Stomach (tissue), 9 donors: ENCODE data around the gene KIF5A. TPM values are rescaled to one million over a fixed set of nuclear protein-coding genes. Genes with fewer than 3 reads are reported as not detected.

Source experiments
- DNase-seq, 2 donors: peaks; one replicate each; pipeline versions ENCODE4 v3.0.0 to v3.0.0-alpha.2; 2013 to 2019
- H3K27ac ChIP-seq, 5 donors: fragments of 200-600 bp in 4 of 5; sonication (generic) in 4 of 5; one replicate each; pipeline ENCODE4 v1.5.1; 2013 to 2019; ENCODE audit warnings: mild to moderate bottlenecking in 1 of 5, moderate library complexity in 1 of 5
- H3K27me3 ChIP-seq, 3 donors: fragments of 200-600 bp; sonication (generic); one replicate each; pipeline ENCODE4 v1.5.1; 2017 to 2019; ENCODE audit warnings: mixed run types in 1 of 3
- H3K36me3 ChIP-seq, 4 donors: fragments of 200-600 bp; sonication (generic); 1 replicate in 3 of 4; 2 replicates in 1 of 4; pipeline ENCODE4 v1.5.1; 2016 to 2019
- H3K4me1 ChIP-seq, 4 donors: fragments of 200-600 bp; sonication (generic); one replicate each; pipeline ENCODE4 v1.5.1; 2016 to 2019
- H3K4me3 ChIP-seq, 4 donors: fragments of 200-600 bp; sonication (generic) in 3 of 4; one replicate each; pipeline ENCODE4 v1.5.1; 2016 to 2019; ENCODE audit warnings: mild to moderate bottlenecking in 1 of 4
- H3K9me3 ChIP-seq, 4 donors: fragments of 200-600 bp; sonication (generic); one replicate each; pipeline ENCODE4 v1.5.1; 2016 to 2019
- EP300 ChIP-seq: sonication (generic); formaldehyde crosslinking; IDR thresholded peaks from one replicate; pipeline ENCODE4 v1.6.1; 2017; ENCODE audit warnings: antibody characterized with exemption
- POLR2A ChIP-seq, 4 donors: fragments of 450-650 bp; IDR thresholded peaks; one replicate each; pipeline ENCODE4 v1.6.1; 2016; ENCODE audit warnings: antibody characterized with exemption in 4 of 4, control low read depth in 2 of 4, mild to moderate bottlenecking in 1 of 4, moderate library complexity in 1 of 4
- POLR2AphosphoS5 ChIP-seq, 3 donors: sonication (generic); formaldehyde crosslinking; IDR thresholded peaks; one replicate each; pipeline ENCODE4 v1.6.1; 2016; ENCODE audit warnings: antibody characterized with exemption in 3 of 3
- whole genome bisulfite sequencing, 5 donors: extraction: QIAGEN DNeasy Blood & Tissue Kit in 3 of 5; methylation state at CpG; one replicate each; pipeline versions ENCODE4 v1.1.5 to v1.1.7; 2013 to 2018; 5-methylcytosine and 5-hydroxymethylcytosine counted together
- intact Hi-C: fragments of 100-400 bp; cut with DNase I; formaldehyde crosslinking; loops from one replicate; pipeline ENCODE4 v1.15.1; 2023; ENCODE audit warnings: low total_unique reads
- polyA plus RNA-seq, 3 donors: library from polyadenylated mRNA; stranded (reverse); fragments of 200-250 nt; gene quantifications; one replicate each; pipeline ENCODE4 v1.2.3, GENCODE V29; 2013
- total RNA-seq, 5 donors: library from RNA; depleted of rRNA; stranded (reverse); fragments of >200 nt; gene quantifications; one replicate each; pipeline versions ENCODE4 v1.1.0 to v1.2.3, GENCODE V29; 2014 to 2016
- TF ChIP-seq, protein P1 (sequence below), 7 experiments: fragments of 450-650 bp in 4 of 7; fragments of 200-600 bp in 3 of 7; sonication (generic) in 3 of 7; IDR thresholded peaks; one replicate each; pipeline ENCODE4 v1.5.1; 2016 to 2019; ENCODE audit warnings: antibody characterized with exemption in 7 of 7, control low read depth in 2 of 7, mild to moderate bottlenecking in 1 of 7
- donor health status: healthy with polysubstance abuse.
- donor health status: Bipolar disorder and iron deficiency.
- donor health status: healthy.

The KIF5A gene
- total and polyA plus RNA-seq, 8 donors = 0.19 to 2.3 (median 1.3) TPM; not detected in 1

DNA sequence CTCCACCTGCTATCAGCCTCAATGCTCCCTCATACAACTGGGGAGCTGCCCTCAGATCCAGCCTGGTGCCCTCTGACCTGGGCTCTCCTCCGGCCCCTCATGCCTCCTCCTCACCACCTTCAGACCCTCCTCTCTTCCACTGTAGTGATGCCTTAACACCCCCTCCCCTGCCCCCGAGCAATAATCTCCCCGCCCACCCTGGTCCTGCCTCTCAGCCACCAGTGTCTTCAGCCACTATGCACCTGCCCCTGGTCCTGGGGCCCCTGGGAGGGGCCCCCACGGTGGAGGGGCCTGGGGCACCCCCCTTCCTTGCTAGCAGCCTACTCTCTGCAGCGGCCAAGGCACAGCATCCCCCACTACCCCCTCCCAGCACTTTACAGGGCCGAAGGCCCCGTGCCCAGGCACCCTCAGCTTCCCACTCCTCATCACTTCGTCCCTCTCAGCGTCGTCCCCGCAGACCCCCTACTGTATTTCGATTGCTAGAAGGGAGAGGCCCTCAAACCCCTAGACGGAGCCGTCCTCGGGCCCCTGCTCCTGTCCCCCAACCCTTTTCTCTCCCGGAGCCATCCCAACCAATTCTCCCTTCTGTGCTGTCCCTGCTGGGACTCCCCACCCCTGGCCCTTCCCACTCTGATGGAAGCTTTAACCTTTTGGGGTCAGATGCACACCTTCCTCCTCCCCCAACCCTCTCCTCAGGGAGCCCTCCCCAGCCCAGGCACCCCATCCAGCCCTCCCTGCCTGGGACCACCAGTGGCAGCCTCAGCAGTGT lies 24.0 kb upstream of the KIF5A start:
- DNase-seq = no peak
- Histone ChIP-seq H3K27ac (peak overlapping the region in 3 of 5 donors; percentile 26 to 99 (median 29)), H3K4me3 (peak overlapping the region in 1 of 4 donors; percentile 58), H3K9me3 (no peaks in the 10 kb centered on the region), H3K27me3 (no peaks in the 10 kb centered on the region), H3K36me3 (peaks cover 60 to 66% (median 64%) of the 10 kb centered on the region in 4 donors), H3K4me1 (peaks cover 37 to 63% (median 48%) of the 10 kb centered on the region in 4 donors)
- TF ChIP-seq, protein P1, sequence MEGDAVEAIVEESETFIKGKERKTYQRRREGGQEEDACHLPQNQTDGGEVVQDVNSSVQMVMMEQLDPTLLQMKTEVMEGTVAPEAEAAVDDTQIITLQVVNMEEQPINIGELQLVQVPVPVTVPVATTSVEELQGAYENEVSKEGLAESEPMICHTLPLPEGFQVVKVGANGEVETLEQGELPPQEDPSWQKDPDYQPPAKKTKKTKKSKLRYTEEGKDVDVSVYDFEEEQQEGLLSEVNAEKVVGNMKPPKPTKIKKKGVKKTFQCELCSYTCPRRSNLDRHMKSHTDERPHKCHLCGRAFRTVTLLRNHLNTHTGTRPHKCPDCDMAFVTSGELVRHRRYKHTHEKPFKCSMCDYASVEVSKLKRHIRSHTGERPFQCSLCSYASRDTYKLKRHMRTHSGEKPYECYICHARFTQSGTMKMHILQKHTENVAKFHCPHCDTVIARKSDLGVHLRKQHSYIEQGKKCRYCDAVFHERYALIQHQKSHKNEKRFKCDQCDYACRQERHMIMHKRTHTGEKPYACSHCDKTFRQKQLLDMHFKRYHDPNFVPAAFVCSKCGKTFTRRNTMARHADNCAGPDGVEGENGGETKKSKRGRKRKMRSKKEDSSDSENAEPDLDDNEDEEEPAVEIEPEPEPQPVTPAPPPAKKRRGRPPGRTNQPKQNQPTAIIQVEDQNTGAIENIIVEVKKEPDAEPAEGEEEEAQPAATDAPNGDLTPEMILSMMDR (IDR thresholded peaks at IDR 0.05) = no peak
- TF ChIP-seq POLR2A (IDR thresholded peaks at IDR 0.05) = no peak
- TF ChIP-seq POLR2AphosphoS5 (IDR thresholded peaks at IDR 0.05) = no peak
- no peak for TF ChIP-seq EP300
- intact Hi-C loops = no loop called here
- 81 to 85% (median 83%) methylated on average over 16 of the region's 16 CpGs for WGBS, 5 donors

DNA sequence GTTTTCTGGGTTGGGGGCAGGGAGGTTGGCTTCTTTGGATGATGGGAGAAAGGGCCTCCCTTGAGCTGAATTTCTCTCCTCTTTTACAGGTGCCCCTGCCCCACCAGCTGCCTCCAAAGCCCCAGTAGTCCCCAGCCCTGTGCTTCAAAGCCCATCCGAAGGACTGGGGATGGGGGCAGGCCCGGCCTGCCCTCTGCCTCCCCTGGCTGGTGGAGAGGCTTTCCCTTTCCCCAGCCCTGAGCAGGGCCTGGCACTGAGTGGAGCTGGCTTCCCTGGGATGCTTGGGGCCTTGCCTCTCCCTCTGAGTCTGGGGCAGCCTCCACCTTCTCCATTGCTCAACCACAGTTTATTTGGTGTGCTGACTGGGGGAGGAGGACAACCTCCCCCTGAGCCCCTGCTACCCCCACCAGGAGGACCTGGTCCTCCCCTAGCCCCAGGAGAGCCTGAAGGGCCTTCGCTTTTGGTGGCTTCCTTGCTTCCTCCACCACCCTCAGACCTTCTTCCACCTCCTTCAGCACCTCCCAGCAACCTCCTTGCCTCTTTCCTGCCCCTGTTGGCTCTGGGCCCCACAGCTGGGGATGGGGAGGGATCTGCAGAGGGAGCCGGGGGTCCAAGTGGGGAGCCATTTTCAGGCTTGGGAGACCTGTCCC lies 23.2 kb upstream of the KIF5A start:
- intact Hi-C loops = no loop called here
- Histone ChIP-seq H3K4me1 (peaks cover 29 to 55% (median 40%) of the 10 kb centered on the region in 4 donors), H3K27me3 (no peaks in the 10 kb centered on the region), H3K36me3 (peaks cover 65 to 74% (median 72%) of the 10 kb centered on the region in 4 donors), H3K27ac (peak overlapping the region in 3 of 5 donors; percentile 26 to 99 (median 29)), H3K9me3 (no peaks in the 10 kb centered on the region), H3K4me3 (no peak overlapping the region)
- DNase-seq = no peak
- TF ChIP-seq POLR2A (IDR thresholded peaks at IDR 0.05) = no peak
- WGBS, 5 donors = 76 to 95% (median 83%) methylated on average over 4 of the region's 4 CpGs

DNA sequence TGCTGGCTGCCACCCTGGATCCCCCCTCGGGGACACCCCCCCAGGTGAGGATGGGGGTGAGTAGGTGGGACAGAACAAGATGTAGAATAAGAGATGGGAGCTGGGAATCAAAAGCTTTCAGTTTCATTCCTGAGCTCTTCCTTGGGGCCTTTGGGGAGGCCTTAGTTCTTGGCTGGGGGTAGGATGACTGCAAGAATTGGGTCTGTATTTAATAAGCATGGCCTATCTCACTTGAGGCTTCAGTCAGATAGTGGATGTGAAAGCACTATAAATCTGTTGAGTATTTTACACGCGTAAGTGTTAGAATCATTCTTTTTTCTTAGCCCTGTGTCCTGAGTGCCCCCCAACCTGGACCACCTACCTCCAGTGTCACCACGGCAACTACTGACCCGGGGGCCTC lies 22.7 kb upstream of the KIF5A start:
- H3K27ac ChIP-seq = peak overlapping the region in 1 of 5 donors; percentile 26
- 69 to 81% (median 77%) methylated on average over 5 of the region's 5 CpGs for WGBS, 5 donors
- H3K27me3 ChIP-seq = no peaks in the 10 kb centered on the region
- DNase-seq = no peak
- H3K4me3 ChIP-seq = no peak overlapping the region
- intact Hi-C loops = no loop called here
- no peak for TF ChIP-seq EP300
- no peak for TF ChIP-seq POLR2AphosphoS5 (IDR thresholded peaks at IDR 0.05)
- no peak for TF ChIP-seq POLR2A (IDR thresholded peaks at IDR 0.05)
- TF ChIP-seq, protein P1 (IDR thresholded peaks at IDR 0.05) = no peak
- peaks cover 23 to 50% (median 36%) of the 10 kb centered on the region in 4 donors for H3K4me1 ChIP-seq
- peaks cover 71 to 80% (median 78%) of the 10 kb centered on the region in 4 donors for H3K36me3 ChIP-seq
- no peaks in the 10 kb centered on the region for H3K9me3 ChIP-seq

DNA sequence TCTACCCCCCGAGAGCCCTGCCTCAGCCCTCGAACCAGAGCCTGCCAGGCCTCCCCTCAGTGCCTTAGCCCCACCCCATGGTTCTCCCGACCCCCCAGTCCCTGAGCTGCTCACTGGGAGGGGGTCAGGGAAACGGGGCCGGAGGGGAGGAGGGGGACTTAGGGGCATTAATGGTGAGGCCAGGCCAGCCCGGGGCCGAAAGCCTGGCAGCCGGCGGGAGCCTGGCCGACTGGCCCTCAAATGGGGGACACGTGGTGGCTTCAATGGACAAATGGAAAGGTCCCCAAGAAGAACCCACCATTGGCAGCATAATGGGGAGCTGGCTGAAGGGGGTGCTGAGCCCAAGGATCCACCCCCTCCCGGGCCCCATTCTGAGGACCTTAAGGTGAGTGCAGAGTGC lies 21.7 kb upstream of the KIF5A start:
- Histone ChIP-seq H3K4me1 (peaks cover 22 to 50% (median 35%) of the 10 kb centered on the region in 4 donors), H3K9me3 (no peaks in the 10 kb centered on the region), H3K27ac (no peak overlapping the region), H3K4me3 (no peak overlapping the region), H3K36me3 (peaks cover 81 to 90% (median 88%) of the 10 kb centered on the region in 4 donors), H3K27me3 (no peaks in the 10 kb centered on the region)
- WGBS, 5 donors = 75 to 90% (median 86%) methylated on average over 12 of the region's 12 CpGs
- intact Hi-C loops = no loop called here
- DNase-seq = no peak
- TF ChIP-seq POLR2AphosphoS5 (IDR thresholded peaks at IDR 0.05) = no peak
- TF ChIP-seq POLR2A (IDR thresholded peaks at IDR 0.05) = no peak
- TF ChIP-seq, protein P1 (IDR thresholded peaks at IDR 0.05) = no peak
- TF ChIP-seq EP300 = no peak
